Neutrophil (primary cell): ENCODE results near the gene TNS3.
"Not testable (repeated sequence)": the region's sequence is repeated elsewhere in the genome, so short reads cannot be mapped to it uniquely, and the experiment has no call there.

Experiments
- H3K27ac ChIP-seq: fragments of 200-600 bp; sonication (generic); 2 replicates; pipeline ENCODE4 v1.5.1; 2016; ENCODE audit warnings: mild to moderate bottlenecking, moderate library complexity
- H3K27me3 ChIP-seq: fragments of 200-600 bp; sonication (generic); 2 replicates; pipeline ENCODE4 v1.6.0; 2016; ENCODE audit warnings: mild to moderate bottlenecking
- H3K36me3 ChIP-seq: fragments of 200-600 bp; sonication (generic); 2 replicates; pipeline ENCODE4 v1.5.1; 2017
- H3K4me1 ChIP-seq, 2 experiments: fragments of 200-600 bp in 1 of 2; sonication (generic) in 1 of 2; 1 replicate in 1 of 2; 2 replicates in 1 of 2; pipeline versions ENCODE4 v1.5.1 to v1.6.1; 2013 to 2016; ENCODE audit warnings: low read depth in 1 of 2, low read length in 1 of 2, mild to moderate bottlenecking in 1 of 2, moderate library complexity in 1 of 2; ENCODE audit not compliant: control insufficient read depth in 1 of 2, insufficient read depth in 1 of 2
- H3K4me3 ChIP-seq, 2 experiments: fragments of 200-600 bp in 1 of 2; sonication (generic) in 1 of 2; 1 replicate in 1 of 2; 2 replicates in 1 of 2; pipeline ENCODE4 v1.5.1; 2013 to 2016; ENCODE audit warnings: low read depth in 1 of 2, low read length in 1 of 2, mild to moderate bottlenecking in 1 of 2, moderate library complexity in 1 of 2
- H3K9me3 ChIP-seq: fragments of 200-600 bp; sonication (generic); 2 replicates; pipeline ENCODE4 v1.5.1; 2016
- CTCF ChIP-seq: fragments of 200-600 bp; sonication (generic); IDR thresholded peaks from 2 replicates; pipeline ENCODE4 v1.5.1; 2016; ENCODE audit warnings: antibody characterized with exemption

TNS3 gene

GRCh38 chr7:47472444-47473157 is 109.3 kb downstream of the TNS3 start:
- TF ChIP-seq CTCF: no peak
- Histone ChIP-seq H3K27me3 (peaks cover 9% of the 10 kb centered on the region), H3K36me3 (no peaks in the 10 kb centered on the region), H3K27ac (no peak overlapping the region), H3K4me3 (no peak overlapping the region), H3K9me3 (no peaks in the 10 kb centered on the region), H3K4me1 (peaks cover 0 to 6% of the 10 kb centered on the region in 2 experiments)

DNA sequence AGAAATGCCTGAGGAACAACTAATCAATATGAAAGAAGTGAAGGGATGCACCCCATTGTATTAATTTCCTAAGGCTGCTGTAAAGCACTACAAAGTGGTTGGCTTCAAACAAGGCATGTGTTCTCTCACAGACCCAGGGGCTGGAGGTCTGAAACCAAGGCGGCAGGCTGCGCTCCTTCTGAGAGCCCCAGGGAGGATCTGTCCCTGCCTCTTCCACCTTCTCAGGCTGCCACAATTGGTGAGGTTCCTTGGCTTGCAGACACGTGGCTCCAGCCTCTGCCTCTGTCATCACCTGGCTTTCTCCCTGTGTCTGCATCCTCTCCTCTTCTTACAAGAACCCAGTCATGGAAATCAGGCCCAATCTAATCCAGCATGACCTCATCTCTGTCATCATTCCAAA is 110.1 kb downstream of the TNS3 start:
- Histone ChIP-seq H3K36me3 (no peaks in the 10 kb centered on the region), H3K9me3 (no peaks in the 10 kb centered on the region), H3K4me1 (peaks cover 0 to 6% of the 10 kb centered on the region in 2 experiments), H3K27ac (no peak overlapping the region), H3K27me3 (peaks cover 9% of the 10 kb centered on the region), H3K4me3 (no peak overlapping the region)
- TF ChIP-seq CTCF: no peak

DNA sequence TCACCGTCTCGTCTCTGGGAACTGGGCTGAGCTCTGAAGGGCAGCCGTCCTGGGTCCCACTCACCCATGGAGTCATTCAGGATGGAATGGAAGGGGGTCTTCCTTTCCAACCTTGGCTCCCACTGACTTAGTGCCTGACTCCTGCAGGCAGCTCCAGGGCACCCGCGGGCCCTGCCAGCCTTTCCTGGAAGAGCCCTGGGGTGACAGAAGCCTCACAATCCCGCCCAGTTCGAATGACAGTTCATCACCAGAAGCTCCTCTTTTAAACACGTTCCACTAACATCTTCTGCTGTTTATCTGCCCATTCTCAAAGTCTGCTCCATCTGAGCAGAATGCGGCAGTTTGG is 110.6 kb downstream of the TNS3 start:
- H3K27ac ChIP-seq: no peak overlapping the region
- H3K4me3 ChIP-seq: no peak overlapping the region
- H3K4me1 ChIP-seq: peaks cover 0 to 6% of the 10 kb centered on the region in 2 experiments
- H3K36me3 ChIP-seq: no peaks in the 10 kb centered on the region
- no peaks in the 10 kb centered on the region for H3K9me3 ChIP-seq
- peaks cover 9% of the 10 kb centered on the region for H3K27me3 ChIP-seq
- TF ChIP-seq CTCF: no peak

DNA sequence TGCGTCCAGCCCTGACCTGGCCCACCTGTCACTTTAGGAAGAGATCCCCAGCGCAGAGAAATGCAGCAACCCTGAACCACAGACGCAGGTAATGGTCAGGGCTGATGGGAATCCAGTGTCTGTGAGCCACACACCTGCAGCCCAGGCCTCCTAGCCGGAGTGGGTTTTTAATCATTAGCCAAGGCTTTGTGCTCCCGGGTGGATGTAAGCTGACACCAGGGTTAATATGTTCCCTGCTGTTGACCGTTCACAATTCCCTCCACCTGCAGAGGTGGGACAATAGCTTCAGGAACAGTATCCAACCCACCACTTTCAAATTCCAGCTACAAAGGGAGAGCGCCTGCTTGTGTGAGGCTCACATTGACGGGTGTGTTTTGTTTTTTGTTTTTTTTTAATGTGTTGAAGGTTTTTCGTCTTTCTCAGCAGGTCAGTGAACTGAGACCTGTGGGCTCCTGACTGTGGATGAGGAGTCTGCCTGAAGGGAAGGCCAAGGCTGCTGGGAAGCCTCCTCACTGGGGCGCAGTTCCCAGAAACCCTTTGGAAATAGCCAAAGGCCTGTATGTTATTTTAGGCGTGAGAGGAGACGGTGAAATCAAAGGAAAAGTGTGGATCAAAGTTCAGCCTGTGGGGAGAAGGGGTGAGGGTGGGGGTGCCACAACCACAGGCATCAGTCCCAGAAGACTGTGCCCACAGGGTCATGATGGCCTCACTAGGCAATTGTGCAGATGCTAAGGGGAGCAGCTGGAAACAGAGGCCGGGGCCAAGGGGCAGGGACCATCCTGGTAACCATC is 111.1 kb downstream of the TNS3 start:
- Histone ChIP-seq H3K27me3 (peaks cover 5% of the 10 kb centered on the region), H3K4me1 (peaks cover 0 to 6% of the 10 kb centered on the region in 2 experiments), H3K9me3 (no peaks in the 10 kb centered on the region), H3K36me3 (no peaks in the 10 kb centered on the region), H3K4me3 (no peak overlapping the region), H3K27ac (no peak overlapping the region)
- no peak for TF ChIP-seq CTCF

DNA sequence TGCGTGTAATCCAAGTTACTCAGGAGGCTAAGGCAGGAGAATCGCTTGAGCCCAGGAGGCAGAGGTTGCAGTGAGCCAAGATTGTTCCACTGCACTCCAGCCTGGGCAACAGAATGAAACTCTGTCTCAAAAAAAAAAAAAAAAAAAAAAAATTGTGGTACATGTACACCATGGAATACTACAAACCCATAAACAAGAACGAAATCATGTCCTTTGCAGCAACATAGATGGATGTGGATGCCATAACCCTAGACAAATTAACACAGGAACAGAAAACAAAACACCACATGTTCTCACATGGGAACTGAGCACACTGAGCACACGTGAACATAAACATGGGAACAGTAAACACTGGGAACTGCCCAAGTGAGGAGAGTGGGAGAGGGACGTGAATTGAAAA is 112.1 kb downstream of the TNS3 start:
- not testable (repeated sequence) for H3K4me1 ChIP-seq, H3K4me3 ChIP-seq, H3K27ac ChIP-seq, H3K27me3 ChIP-seq, H3K9me3 ChIP-seq, H3K36me3 ChIP-seq

- no peak overlapping the region for H3K4me3 ChIP-seq
- no peaks in the 10 kb centered on the region for H3K4me1 ChIP-seq
- no peaks in the 10 kb centered on the region for H3K27me3 ChIP-seq
- no peaks in the 10 kb centered on the region for H3K9me3 ChIP-seq
- H3K27ac ChIP-seq: no peak overlapping the region
- no peak for TF ChIP-seq CTCF
- no peaks in the 10 kb centered on the region for H3K36me3 ChIP-seq
Measured at GRCh38 chr7:47466832-47467231, 115.1 kb downstream of the TNS3 start.
